Testis (tissue), 3 donors: ENCODE data around the gene OR5A2. TPM values are rescaled to one million over a fixed set of nuclear protein-coding genes. Genes with fewer than 3 reads are reported as not detected.

Experiments used
- DNase-seq: peaks from one replicate; pipeline ENCODE4 v3.0.0-alpha.2; 2019
- H3K27ac ChIP-seq, 2 donors: fragments of 200-600 bp; sonication (generic); one replicate each; pipeline ENCODE4 v1.5.1; 2019
- H3K27me3 ChIP-seq: fragments of 200-600 bp; sonication (generic); one replicate; pipeline ENCODE4 v1.5.1; 2019
- H3K36me3 ChIP-seq: fragments of 200-600 bp; sonication (generic); one replicate; pipeline ENCODE4 v1.5.1; 2017; ENCODE audit warnings: low read depth; ENCODE audit errors: missing control alignments
- H3K4me1 ChIP-seq: fragments of 200-600 bp; sonication (generic); one replicate; pipeline ENCODE4 v1.5.1; 2019
- H3K4me3 ChIP-seq, 2 donors: fragments of 200-600 bp; sonication (generic); one replicate each; pipeline ENCODE4 v1.5.1; 2017 to 2019
- H3K9me3 ChIP-seq: fragments of 200-600 bp; sonication (generic); one replicate; pipeline ENCODE4 v1.5.1; 2017
- CTCF ChIP-seq, 3 experiments: fragments of 450-650 bp in 2 of 3; fragments of 200-600 bp in 1 of 3; sonication (generic) in 1 of 3; IDR thresholded peaks; one replicate each; pipeline ENCODE4 v1.5.1; 2016 to 2019; ENCODE audit warnings: antibody characterized with exemption in 3 of 3, mild to moderate bottlenecking in 2 of 3, moderate library complexity in 1 of 3
- POLR2A ChIP-seq: fragments of 450-650 bp; IDR thresholded peaks from one replicate; pipeline ENCODE4 v1.6.1; 2017; ENCODE audit warnings: antibody characterized with exemption, mild to moderate bottlenecking, moderate library complexity
- WGBS, 2 donors: methylation state at CpG; one replicate each; pipeline ENCODE4 v1.1.5; 2018; 5-methylcytosine and 5-hydroxymethylcytosine counted together
- intact Hi-C: fragments of 100-400 bp; cut with DNase I; formaldehyde crosslinking; loops from one replicate; pipeline ENCODE4 v1.15.1; 2023; ENCODE audit warnings: low total_unique reads
- polyA plus RNA-seq: library from polyadenylated mRNA; stranded (reverse); fragments of 350-450 nt; fragmentation: Illumina TruSeq; extraction: RNeasy Lipid Tissue Mini Kit (QIAGEN cat#74804); gene quantifications from one replicate; pipeline ENCODE4 v1.2.3, GENCODE V29; 2014; ENCODE audit warnings: low read depth, low replicate concordance; ENCODE audit not compliant: insufficient read depth
- total RNA-seq, 2 donors: library from RNA; depleted of rRNA; stranded (reverse); fragments of >200 nt; gene quantifications; one replicate each; pipeline ENCODE4 v1.2.3, GENCODE V29; 2016

The OR5A2 gene
- total and polyA plus RNA-seq, 3 donors from 2014 or later = 0.06 to 0.08 TPM; not detected in 1

DNA sequence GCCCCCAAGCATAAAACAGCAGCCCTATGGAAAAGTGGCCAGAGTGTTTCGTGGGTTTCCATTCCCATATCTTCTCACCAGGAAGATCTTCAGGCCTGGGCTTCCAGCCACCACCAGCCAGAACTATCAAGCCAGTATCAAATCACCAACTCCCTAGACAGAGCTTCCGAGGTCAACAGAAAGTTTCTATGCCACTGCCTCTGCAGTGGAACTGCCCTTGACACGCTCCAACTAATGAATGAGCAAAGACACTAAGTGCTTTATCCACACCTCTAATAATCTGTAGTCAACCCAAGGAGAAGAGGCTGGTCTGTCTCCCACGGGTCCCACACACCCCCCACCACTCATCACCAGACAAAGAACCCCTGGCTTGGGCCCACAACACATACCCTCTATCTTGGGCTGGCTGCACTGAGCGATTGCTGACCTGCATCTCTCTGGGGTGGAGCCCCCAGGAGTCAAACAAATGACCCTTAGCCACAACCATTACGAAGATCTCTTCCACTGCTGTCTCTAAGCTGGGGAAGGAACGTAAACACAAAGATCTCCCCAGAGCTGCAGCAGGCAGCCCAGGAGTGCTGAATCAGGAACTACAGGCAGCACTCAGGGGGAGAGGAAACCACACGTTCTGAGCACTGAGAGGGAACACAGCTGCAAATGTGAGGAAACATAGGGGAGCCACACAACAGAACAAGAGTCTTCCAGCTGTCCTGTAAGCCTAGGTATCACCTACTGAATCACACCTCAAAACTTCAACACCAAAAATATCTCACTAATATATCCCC is 57.8 kb downstream of the OR5A2 start:
- Histone ChIP-seq H3K36me3 (no peaks in the 10 kb centered on the region), H3K27me3 (no peaks in the 10 kb centered on the region), H3K4me1 (no peaks in the 10 kb centered on the region), H3K9me3 (no peaks in the 10 kb centered on the region), H3K27ac (no peak overlapping the region), H3K4me3 (no peak overlapping the region)
- DNase-seq = no peak
- intact Hi-C loops = no loop called here
- 38 to 57% methylated on average over 6 to 8 of the region's 8 CpGs for WGBS, 2 donors
- no peak for TF ChIP-seq POLR2A
- TF ChIP-seq CTCF (IDR thresholded peaks at IDR 0.05) = no peak

Other genes starting within 250 kb of the OR5A2 start
- 1 to 10 TPM in 1 of 2 donors, under 1 TPM in 1; 0.87 to 3.8 TPM for gene MPEG1, start 213.5 kb downstream of the OR5A2 start, total RNA-seq
- 12.1 TPM for gene MPEG1, start 213.5 kb downstream of the OR5A2 start, polyA plus RNA-seq
- under 1 TPM in 1 of 2 donors, not detected in 1; 0.12 TPM for gene OR5AN1, start 67.5 kb downstream of the OR5A2 start, total RNA-seq
- not detected for gene OR5AN1, start 67.5 kb downstream of the OR5A2 start, polyA plus RNA-seq
- gene OR5A1, start 10.1 kb upstream of the OR5A2 start, total RNA-seq = 1 to 10 TPM in 1 of 2 donors, under 1 TPM in 1; 0.24 to 1.3 TPM
- gene OR5A1, start 10.1 kb upstream of the OR5A2 start, polyA plus RNA-seq = 0.21 TPM
- not detected for gene OR4D6, start 30.5 kb upstream of the OR5A2 start, total RNA-seq
- not detected for gene OR4D6, start 30.5 kb upstream of the OR5A2 start, polyA plus RNA-seq
- gene OR4D10, start 46.9 kb upstream of the OR5A2 start, total RNA-seq = under 1 TPM in 1 of 2 donors, not detected in 1; 0.24 TPM
- not detected for gene OR4D10, start 46.9 kb upstream of the OR5A2 start, polyA plus RNA-seq
- gene OR4D11, start 77.2 kb upstream of the OR5A2 start, total RNA-seq = not detected
- not detected for gene OR4D11, start 77.2 kb upstream of the OR5A2 start, polyA plus RNA-seq
- not detected for gene OR4D9, start 85.1 kb upstream of the OR5A2 start, total RNA-seq
- not detected for gene OR4D9, start 85.1 kb upstream of the OR5A2 start, polyA plus RNA-seq
- 10 to 100 TPM; 49.2 to 63.1 TPM for gene OSBP, start 189.4 kb upstream of the OR5A2 start, total RNA-seq
- 45.0 TPM for gene OSBP, start 189.4 kb upstream of the OR5A2 start, polyA plus RNA-seq
- gene PATL1, start 242.6 kb upstream of the OR5A2 start, total RNA-seq = 10 to 100 TPM; 22.5 to 24.0 TPM
- gene PATL1, start 242.6 kb upstream of the OR5A2 start, polyA plus RNA-seq = 25.4 TPM